Heart right ventricle (tissue), 16 donors: Measurements from ENCODE around the gene AEBP1. TPM values are rescaled to one million over a fixed set of nuclear protein-coding genes. Genes with fewer than 3 reads are reported as not detected.

Experiments
- ATAC-seq, 8 donors: fragments of 200-7000 bp; cut with Tn5 transposase; one replicate each; pipeline ENCODE4 v1.9.1; 2020; ENCODE audit warnings: mild to moderate bottlenecking in 8 of 8, moderate library complexity in 8 of 8, moderate number of reproducible peaks in 1 of 8
- DNase-seq, 2 donors: peaks; one replicate each; pipeline ENCODE4 v3.0.0-alpha.2; 2020
- H3K27ac ChIP-seq, 10 donors: fragments of 200-600 bp; sonication (generic) in 2 of 10; one replicate each; pipeline versions ENCODE4 v1.5.0 to v1.8.0; 2020 to 2022; ENCODE audit warnings: mild to moderate bottlenecking in 3 of 10
- H3K27me3 ChIP-seq, 7 donors: fragments of 200-600 bp; one replicate each; pipeline ENCODE4 v1.8.0; 2021 to 2022; ENCODE audit warnings: mild to moderate bottlenecking in 2 of 7
- H3K36me3 ChIP-seq, 9 donors: fragments of 200-600 bp; sonication (generic) in 1 of 9; one replicate each; pipeline versions ENCODE4 v1.5.0 to v1.8.0; 2020 to 2022; ENCODE audit warnings: mild to moderate bottlenecking in 2 of 9
- H3K4me1 ChIP-seq, 9 donors: fragments of 200-600 bp; sonication (generic) in 1 of 9; one replicate each; pipeline versions ENCODE4 v1.5.0 to v1.8.0; 2020 to 2022; ENCODE audit warnings: mild to moderate bottlenecking in 4 of 9
- H3K4me3 ChIP-seq, 10 donors: fragments of 200-600 bp; sonication (generic) in 2 of 10; one replicate each; pipeline versions ENCODE4 v1.5.0 to v1.8.0; 2020 to 2022; ENCODE audit warnings: mild to moderate bottlenecking in 7 of 10, moderate library complexity in 2 of 10
- H3K9me3 ChIP-seq, 11 donors: fragments of 200-600 bp in 10 of 11; sonication (generic) in 2 of 11; one replicate each; pipeline versions ENCODE4 v1.5.0 to v1.8.0; 2013 to 2022; ENCODE audit warnings: mild to moderate bottlenecking in 2 of 11, control low read depth in 1 of 11, moderate library complexity in 1 of 11
- CTCF ChIP-seq, 9 donors: fragments of 200-600 bp; sonication (generic) in 2 of 9; IDR thresholded peaks; one replicate each; pipeline versions ENCODE4 v1.5.0 to v1.8.0; 2021 to 2022; ENCODE audit warnings: antibody characterized with exemption in 9 of 9, mild to moderate bottlenecking in 5 of 9, moderate library complexity in 1 of 9
- WGBS, 2 donors: extraction: QIAGEN DNeasy Blood & Tissue Kit; methylation state at CpG; one replicate each; pipeline ENCODE4 v1.1.7; 2013; ENCODE audit warnings: inconsistent platforms in 1 of 2; 5-methylcytosine and 5-hydroxymethylcytosine counted together
- intact Hi-C, 10 donors: fragments of 100-400 bp; cut with DNase I; formaldehyde crosslinking; loops; one replicate each; pipeline versions ENCODE4 v1.11.1 to v1.14.2; 2022
- polyA plus RNA-seq, 2 donors: library from polyadenylated mRNA; stranded (reverse); fragments of 200-250 nt; gene quantifications; one replicate each; pipeline ENCODE4 v1.2.3, GENCODE V29; 2013
- total RNA-seq, 10 donors: library from RNA; stranded (reverse); fragmentation: NEBNext Ultra II Directional in 3 of 10; extraction: Animal tissue kit (Norgen Biotek cat#: 25700) in 3 of 10; gene quantifications; one replicate each; pipeline versions ENCODE4 v1.2.1 to v1.2.4, GENCODE V29; 2021 to 2023
- donor health status: Arrhythmogenic right ventricular cardiomyopathy.
- donor health status: ischemic (EF 13 %, LVEDD 7.1; RV severe dilation, severe dysfunction).
- donor health status: healthy with polysubstance abuse.
- donor health status: DM: no; HTN: yes; CAD: no.
- donor health status: DM: no; HTN: no; CAD: no.
- donor health status: ischemic (EF 25% LVEDD 6.9; RV normal size, moderate dysfunction).
- donor health status: ischemic (EF 25% LVEDD 5.7; RV mildly dilated, moderate dysfunction).
- donor health status: healthy.
- donor health status: DM: yes; HTN: yes; CAD: no.
- donor health status: Ischemic cardiomyopathy.
- donor health status: ischemic (EF 35%, LVEDD 5.7; RV mildly dilated, moderate dysfunction).
- donor health status: nonischemic (EF 11% LVEDD 7.7; RV severe dilation, severe dysfunction).
- donor health status: DM: yes; HTN: yes; CAD: no.
- donor health status: PGD.
- donor health status: ischemic (EF 29% LVEDD 5.4; RV normal size, mild dysfunction).
- donor health status: nonischemic (EF 23%, LVEDD 6.1; RV moderate dilation, normal function).

Gene AEBP1
- total and polyA plus RNA-seq, 12 donors: 14.1 to 33.7 (median 21.6) TPM

GRCh38 chr7:44150466-44150832, 46.3 kb downstream of the AEBP1 start:
- Histone ChIP-seq H3K4me1 (peaks cover 0 to 14% (median 9%) of the 10 kb centered on the region in 9 donors), H3K27ac (no peak overlapping the region), H3K4me3 (no peak overlapping the region), H3K9me3 (no peaks in the 10 kb centered on the region), H3K36me3 (no peaks in the 10 kb centered on the region), H3K27me3 (peaks cover 0 to 17% (median 4%) of the 10 kb centered on the region in 7 donors)
- TF ChIP-seq CTCF (IDR thresholded peaks at IDR 0.05): no peak
- DNase-seq: no peak
- ATAC-seq: no peak
- 79 to 83% methylated on average over 5 of the region's 5 CpGs for WGBS, 2 donors
- intact Hi-C loops: no loop called here

- Histone ChIP-seq H3K9me3 (no peaks in the 10 kb centered on the region), H3K4me3 (no peak overlapping the region), H3K27ac (no peak overlapping the region), H3K36me3 (no peaks in the 10 kb centered on the region), H3K4me1 (peaks cover 0 to 8% (median 3%) of the 10 kb centered on the region in 9 donors), H3K27me3 (peaks cover 0 to 10% (median 0%) of the 10 kb centered on the region in 7 donors)
- WGBS, 2 donors: 85 to 87% methylated on average over 16 of the region's 16 CpGs
- DNase-seq (no peak), ATAC-seq (no peak)
- TF ChIP-seq CTCF (IDR thresholded peaks at IDR 0.05): no peak
- intact Hi-C loops: no loop called here
Observed at GRCh38 chr7:44150966-44151941, 47.1 kb downstream of the AEBP1 start.

GRCh38 chr7:44151956-44152355, 47.8 kb downstream of the AEBP1 start:
- H3K27ac ChIP-seq: no peak overlapping the region
- peaks cover 0 to 1% (median 0%) of the 10 kb centered on the region in 9 donors for H3K4me1 ChIP-seq
- 94 to 96% methylated on average over 9 of the region's 9 CpGs for WGBS, 2 donors
- intact Hi-C loops: no loop called here
- peaks cover 0 to 3% (median 0%) of the 10 kb centered on the region in 7 donors for H3K27me3 ChIP-seq
- ATAC-seq: no peak
- no peak overlapping the region for H3K4me3 ChIP-seq
- no peak for DNase-seq
- no peaks in the 10 kb centered on the region for H3K9me3 ChIP-seq
- TF ChIP-seq CTCF (IDR thresholded peaks at IDR 0.05): no peak
- H3K36me3 ChIP-seq: no peaks in the 10 kb centered on the region

GRCh38 chr7:44152971-44153947, 49.1 kb downstream of the AEBP1 start:
- H3K4me3 ChIP-seq: no peak overlapping the region
- WGBS, 2 donors: 80 to 81% methylated on average over 22 of the region's 22 CpGs
- H3K9me3 ChIP-seq: no peaks in the 10 kb centered on the region
- H3K27me3 ChIP-seq: no peaks in the 10 kb centered on the region
- TF ChIP-seq CTCF (IDR thresholded peaks at IDR 0.05): peak in 2 of 9 donors; percentile 11 to 27
- no peak for DNase-seq
- peak in 3 of 8 donors; percentile 39 to 46 (median 44) for ATAC-seq
- no peak overlapping the region for H3K27ac ChIP-seq
- no peaks in the 10 kb centered on the region for H3K36me3 ChIP-seq
- no peaks in the 10 kb centered on the region for H3K4me1 ChIP-seq
- intact Hi-C loops: no loop called here
